K562 (cell line): Measurements from ENCODE around the gene DPEP3. TPM values are rescaled to one million over a fixed set of nuclear protein-coding genes. Genes with fewer than 3 reads are reported as not detected.

Experiments used
- E4F1 ChIP-seq: fragments of 250-450 bp; sonication (Bioruptor Pico); IDR thresholded peaks from 2 replicates; pipeline ENCODE4 v1.5.0; 2021; ENCODE audit warnings: mild to moderate bottlenecking, borderline replicate concordance
- MGA ChIP-seq: fragments of 450-650 bp; IDR thresholded peaks from 2 replicates; pipeline ENCODE4 v1.6.1; 2016; ENCODE audit warnings: mild to moderate bottlenecking, moderate library complexity
- ZNF561 ChIP-seq: fragments of 450-650 bp; formaldehyde crosslinking; conservative IDR thresholded peaks from 2 replicates; pipeline ENCODE4 v1.4.0; 2020; ENCODE audit warnings: mild to moderate bottlenecking, moderate library complexity
- polyA plus RNA-seq, 8 experiments: library from polyadenylated mRNA; depleted of rRNA in 4 of 8; stranded (reverse) in 5 of 8; unstranded in 3 of 8; fragments of >200 nt; fragmentation: Nextera tagmentation in 2 of 8; fragmentation: Illumina TruSeq in 1 of 8; extraction: Ambion mirVana in 2 of 8; extraction: Trizol in 1 of 8; gene quantifications; 2 replicates each; pipeline versions ENCODE4 v1.2.1 to v1.2.3, GENCODE V29; 2011 to 2014; ENCODE audit warnings: inconsistent platforms in 1 of 8, missing spikeins in 1 of 8
- total RNA-seq, 7 experiments: library from RNA; depleted of rRNA in 6 of 7; stranded (reverse); fragments of >200 nt in 6 of 7; fragmentation: Illumina TruSeq in 2 of 7; extraction: Trizol in 2 of 7; gene quantifications; 2 replicates each; pipeline versions ENCODE4 v1.2.1 to v1.2.3, GENCODE V29; 2011 to 2021; ENCODE audit warnings: low replicate concordance in 1 of 7
- TF ChIP-seq, protein P1 (sequence below): sonication (generic); formaldehyde crosslinking; IDR thresholded peaks from 2 replicates; pipeline ENCODE4 v1.8.0; 2022; ENCODE audit warnings: mild to moderate bottlenecking, missing genetic modification reagents, borderline replicate concordance
- TF ChIP-seq, protein P2 (sequence below): fragments of 450-650 bp; IDR thresholded peaks from 2 replicates; pipeline ENCODE4 v1.6.1; 2018; ENCODE audit not compliant: partially characterized antibody

The DPEP3 gene
- total and polyA plus RNA-seq, 9 of the 15 experiments (the other 6 are each of a cell fraction or from before 2014, with no cell fraction given): not detected

- TF ChIP-seq E4F1 (CRISPR knock-in tag) (no peak), MGA (peak; percentile 93), ZNF561 (CRISPR knock-in tag) (no peak)
- TF ChIP-seq, protein P1, sequence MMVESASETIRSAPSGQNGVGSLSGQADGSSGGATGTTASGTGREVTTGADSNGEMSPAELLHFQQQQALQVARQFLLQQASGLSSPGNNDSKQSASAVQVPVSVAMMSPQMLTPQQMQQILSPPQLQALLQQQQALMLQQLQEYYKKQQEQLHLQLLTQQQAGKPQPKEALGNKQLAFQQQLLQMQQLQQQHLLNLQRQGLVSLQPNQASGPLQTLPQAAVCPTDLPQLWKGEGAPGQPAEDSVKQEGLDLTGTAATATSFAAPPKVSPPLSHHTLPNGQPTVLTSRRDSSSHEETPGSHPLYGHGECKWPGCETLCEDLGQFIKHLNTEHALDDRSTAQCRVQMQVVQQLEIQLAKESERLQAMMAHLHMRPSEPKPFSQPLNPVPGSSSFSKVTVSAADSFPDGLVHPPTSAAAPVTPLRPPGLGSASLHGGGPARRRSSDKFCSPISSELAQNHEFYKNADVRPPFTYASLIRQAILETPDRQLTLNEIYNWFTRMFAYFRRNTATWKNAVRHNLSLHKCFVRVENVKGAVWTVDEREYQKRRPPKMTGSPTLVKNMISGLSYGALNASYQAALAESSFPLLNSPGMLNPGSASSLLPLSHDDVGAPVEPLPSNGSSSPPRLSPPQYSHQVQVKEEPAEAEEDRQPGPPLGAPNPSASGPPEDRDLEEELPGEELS (CRISPR knock-in tag): no peak
- TF ChIP-seq, protein P2, sequence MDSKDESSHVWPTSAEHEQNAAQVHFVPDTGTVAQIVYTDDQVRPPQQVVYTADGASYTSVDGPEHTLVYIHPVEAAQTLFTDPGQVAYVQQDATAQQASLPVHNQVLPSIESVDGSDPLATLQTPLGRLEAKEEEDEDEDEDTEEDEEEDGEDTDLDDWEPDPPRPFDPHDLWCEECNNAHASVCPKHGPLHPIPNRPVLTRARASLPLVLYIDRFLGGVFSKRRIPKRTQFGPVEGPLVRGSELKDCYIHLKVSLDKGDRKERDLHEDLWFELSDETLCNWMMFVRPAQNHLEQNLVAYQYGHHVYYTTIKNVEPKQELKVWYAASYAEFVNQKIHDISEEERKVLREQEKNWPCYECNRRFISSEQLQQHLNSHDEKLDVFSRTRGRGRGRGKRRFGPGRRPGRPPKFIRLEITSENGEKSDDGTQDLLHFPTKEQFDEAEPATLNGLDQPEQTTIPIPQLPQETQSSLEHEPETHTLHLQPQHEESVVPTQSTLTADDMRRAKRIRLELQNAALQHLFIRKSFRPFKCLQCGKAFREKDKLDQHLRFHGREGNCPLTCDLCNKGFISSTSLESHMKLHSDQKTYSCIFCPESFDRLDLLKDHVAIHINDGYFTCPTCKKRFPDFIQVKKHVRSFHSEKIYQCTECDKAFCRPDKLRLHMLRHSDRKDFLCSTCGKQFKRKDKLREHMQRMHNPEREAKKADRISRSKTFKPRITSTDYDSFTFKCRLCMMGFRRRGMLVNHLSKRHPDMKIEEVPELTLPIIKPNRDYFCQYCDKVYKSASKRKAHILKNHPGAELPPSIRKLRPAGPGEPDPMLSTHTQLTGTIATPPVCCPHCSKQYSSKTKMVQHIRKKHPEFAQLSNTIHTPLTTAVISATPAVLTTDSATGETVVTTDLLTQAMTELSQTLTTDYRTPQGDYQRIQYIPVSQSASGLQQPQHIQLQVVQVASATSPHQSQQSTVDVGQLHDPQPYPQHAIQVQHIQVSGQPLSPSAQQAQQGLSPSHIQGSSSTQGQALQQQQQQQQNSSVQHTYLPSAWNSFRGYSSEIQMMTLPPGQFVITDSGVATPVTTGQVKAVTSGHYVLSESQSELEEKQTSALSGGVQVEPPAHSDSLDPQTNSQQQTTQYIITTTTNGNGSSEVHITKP: peak; percentile 45
Measured at GRCh38 chr16:67993207-67994039, 13.1 kb upstream of the DPEP3 start (continued).
